ES-I3 (cell line): ENCODE results near the gene ARHGEF4.
A peak's percentile ranks its signal among the peaks of the same experiment; 100 is the strongest.

ENCODE experiments used
- H3K36me3 ChIP-seq: 2 replicates; pipeline ENCODE4 v1.6.1; 2013; ENCODE audit warnings: mild to moderate bottlenecking, low read length, control low read depth, moderate library complexity; ENCODE audit not compliant: insufficient read depth
- H3K4me1 ChIP-seq: 2 replicates; pipeline ENCODE4 v1.6.1; 2013; ENCODE audit warnings: mild to moderate bottlenecking, control low read depth, low read length; ENCODE audit not compliant: insufficient read depth
- H3K9ac ChIP-seq: 2 replicates; pipeline ENCODE4 v1.6.1; 2013; ENCODE audit warnings: low read depth, mild to moderate bottlenecking, low read length, moderate library complexity
- H3K9me3 ChIP-seq: 2 replicates; pipeline ENCODE4 v1.6.1; 2013; ENCODE audit warnings: mild to moderate bottlenecking, low read length, moderate library complexity; ENCODE audit not compliant: control insufficient read depth, insufficient read depth

ARHGEF4 gene

GRCh38 chr2:130835766-130836015 lies 1.0 kb upstream of the ARHGEF4 start:
- no peak overlapping the region for H3K9ac ChIP-seq
- no peaks in the 10 kb centered on the region for H3K36me3 ChIP-seq
- no peaks in the 10 kb centered on the region for H3K9me3 ChIP-seq
- peaks cover 11% of the 10 kb centered on the region for H3K4me1 ChIP-seq

- Histone ChIP-seq H3K36me3 (no peaks in the 10 kb centered on the region), H3K9me3 (no peaks in the 10 kb centered on the region), H3K4me1 (peaks cover 11% of the 10 kb centered on the region), H3K9ac (peak overlapping the region; percentile 85)
Measured at GRCh38 chr2:130837175-130837810, 579 bp downstream of the ARHGEF4 start.

- Histone ChIP-seq H3K9ac (peak overlapping the region; percentile 85; the same call in 1 of the 2 replicates), H3K4me1 (peaks cover 11% of the 10 kb centered on the region), H3K9me3 (no peaks in the 10 kb centered on the region), H3K36me3 (no peaks in the 10 kb centered on the region)
Measured at GRCh38 chr2:130837811-130838565, 1.3 kb downstream of the ARHGEF4 start.

GRCh38 chr2:130839011-130839780 lies 2.5 kb downstream of the ARHGEF4 start:
- no peaks in the 10 kb centered on the region for H3K36me3 ChIP-seq
- H3K4me1 ChIP-seq: peaks cover 16% of the 10 kb centered on the region
- H3K9ac ChIP-seq: no peak overlapping the region
- no peaks in the 10 kb centered on the region for H3K9me3 ChIP-seq

- H3K9ac ChIP-seq: no peak overlapping the region
- H3K4me1 ChIP-seq: peaks cover 15% of the 10 kb centered on the region; the same call in 1 of the 2 replicates
- no peaks in the 10 kb centered on the region for H3K36me3 ChIP-seq
- H3K9me3 ChIP-seq: no peaks in the 10 kb centered on the region
Measured at GRCh38 chr2:130840506-130840905, 3.8 kb downstream of the ARHGEF4 start.

GRCh38 chr2:130841741-130842365 lies 5.1 kb downstream of the ARHGEF4 start:
- peaks cover 12% of the 10 kb centered on the region; the same call in 1 of the 2 replicates for H3K4me1 ChIP-seq
- H3K9ac ChIP-seq: no peak overlapping the region
- H3K9me3 ChIP-seq: no peaks in the 10 kb centered on the region
- H3K36me3 ChIP-seq: no peaks in the 10 kb centered on the region

GRCh38 chr2:130842770-130843169 lies 6.1 kb downstream of the ARHGEF4 start:
- H3K36me3 ChIP-seq: no peaks in the 10 kb centered on the region
- H3K9ac ChIP-seq: no peak overlapping the region
- no peaks in the 10 kb centered on the region for H3K9me3 ChIP-seq
- peaks cover 12% of the 10 kb centered on the region; the same call in 1 of the 2 replicates for H3K4me1 ChIP-seq

GRCh38 chr2:130843321-130843985 lies 6.7 kb downstream of the ARHGEF4 start:
- H3K9ac ChIP-seq: no peak overlapping the region

GRCh38 chr2:130844161-130844560 lies 7.4 kb downstream of the ARHGEF4 start:
- H3K9ac ChIP-seq: no peak overlapping the region
- H3K9me3 ChIP-seq: no peaks in the 10 kb centered on the region
- H3K4me1 ChIP-seq: peaks cover 12% of the 10 kb centered on the region; the same call in 1 of the 2 replicates
- H3K36me3 ChIP-seq: no peaks in the 10 kb centered on the region

More at GRCh38 chr2:130843321-130843985, 6.7 kb downstream of the ARHGEF4 start:
- Histone ChIP-seq H3K9me3 (no peaks in the 10 kb centered on the region), H3K4me1 (peaks cover 12% of the 10 kb centered on the region; the same call in 1 of the 2 replicates), H3K36me3 (no peaks in the 10 kb centered on the region)

- Histone ChIP-seq H3K36me3 (no peaks in the 10 kb centered on the region), H3K4me1 (peaks cover 12% of the 10 kb centered on the region; the same call in 1 of the 2 replicates), H3K9me3 (no peaks in the 10 kb centered on the region), H3K9ac (no peak overlapping the region)
Measured at GRCh38 chr2:130845505-130846085, 8.9 kb downstream of the ARHGEF4 start.

- Histone ChIP-seq H3K36me3 (no peaks in the 10 kb centered on the region), H3K4me1 (peaks cover 12% of the 10 kb centered on the region; the same call in 1 of the 2 replicates), H3K9me3 (no peaks in the 10 kb centered on the region), H3K9ac (no peak overlapping the region)
Measured at GRCh38 chr2:130846233-130846632, 9.5 kb downstream of the ARHGEF4 start.

- H3K4me1 ChIP-seq: peaks cover 12% of the 10 kb centered on the region; the same call in 1 of the 2 replicates
- no peak overlapping the region for H3K9ac ChIP-seq
- H3K9me3 ChIP-seq: no peaks in the 10 kb centered on the region
- H3K36me3 ChIP-seq: no peaks in the 10 kb centered on the region
Measured at GRCh38 chr2:130846686-130847375, 10.1 kb downstream of the ARHGEF4 start.
